HT-29 (cell line): ENCODE data around the gene FAM237B. TPM values are rescaled to one million over a fixed set of nuclear protein-coding genes. Genes with fewer than 3 reads are reported as not detected.
"Not testable (repeated sequence)": the region's sequence is repeated elsewhere in the genome, so short reads cannot be mapped to it uniquely, and the experiment has no call there.

Experiments used
- DNase-seq: peaks from one replicate; pipeline ENCODE4 v3.0.0-alpha.2; 2015; ENCODE audit warnings: low spot score
- total RNA-seq: library from RNA; depleted of rRNA; stranded (reverse); fragments of >200 nt; shearing (Covaris generic); gene quantifications from 2 replicates; pipeline ENCODE4 v1.2.3, GENCODE V29; 2014; rRNA removed

The FAM237B gene
- not detected in 2 replicates for total RNA-seq

DNA sequence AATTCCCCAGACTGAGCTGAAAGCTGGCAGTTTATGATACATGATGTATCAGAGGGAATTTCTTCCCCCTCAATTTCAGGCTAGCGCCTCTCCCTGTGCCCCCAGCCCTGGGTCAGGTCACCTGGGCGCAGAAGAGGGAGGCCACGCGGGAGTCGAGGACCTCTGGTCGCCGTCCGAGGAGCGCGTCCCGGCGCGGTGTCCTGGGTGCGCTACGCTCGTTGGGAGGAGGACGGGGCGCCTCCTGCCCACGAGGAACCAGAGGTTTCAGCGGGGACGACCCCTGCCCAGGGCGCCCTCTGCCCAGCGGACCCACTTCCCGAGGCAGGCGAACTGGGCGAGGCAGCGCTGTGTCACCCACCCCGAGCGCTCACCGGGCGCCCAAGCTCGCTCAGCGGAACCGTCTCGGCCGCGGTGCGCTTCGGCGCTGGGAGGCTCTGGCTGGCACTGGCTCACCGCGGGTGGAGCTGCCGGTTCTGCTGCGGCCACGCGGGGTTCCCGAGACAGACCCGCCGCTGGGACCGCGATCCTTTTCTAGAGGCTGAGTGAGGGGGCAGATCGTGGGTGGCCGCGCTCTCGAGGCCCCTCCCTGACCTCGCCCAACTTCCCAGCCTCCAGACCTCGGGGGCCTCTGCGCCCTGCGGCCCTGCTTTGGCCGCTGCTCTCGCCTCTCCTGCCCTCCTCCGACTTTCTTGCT lies at the start of gene FAM237B:
FAM237B (minus strand) TSS at position 504 of the 694 bp plus-strand sequence. CDS start 1,556 bp downstream, outside the sequence.
- DNase-seq, result no peak

DNA sequence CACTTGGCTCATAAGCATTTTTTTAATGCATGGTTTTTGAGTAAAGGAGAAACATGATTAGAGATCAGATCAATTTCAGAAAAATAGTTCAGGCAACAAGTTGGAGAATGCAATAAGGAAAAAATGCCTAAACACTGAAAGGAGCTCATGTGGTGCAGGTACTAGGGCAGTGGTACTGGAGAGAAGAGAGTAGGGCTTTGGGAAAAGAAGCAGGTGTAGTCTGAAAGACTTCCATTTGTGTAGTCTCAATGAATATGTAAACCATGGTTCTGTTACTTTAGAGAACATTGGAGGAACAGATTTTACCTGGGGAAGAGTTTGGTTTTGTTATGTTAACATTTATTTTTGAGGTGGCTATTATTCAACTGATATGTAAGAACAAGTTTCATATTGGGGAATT lies 30.9 kb upstream of the FAM237B start:
- no peak for DNase-seq

DNA sequence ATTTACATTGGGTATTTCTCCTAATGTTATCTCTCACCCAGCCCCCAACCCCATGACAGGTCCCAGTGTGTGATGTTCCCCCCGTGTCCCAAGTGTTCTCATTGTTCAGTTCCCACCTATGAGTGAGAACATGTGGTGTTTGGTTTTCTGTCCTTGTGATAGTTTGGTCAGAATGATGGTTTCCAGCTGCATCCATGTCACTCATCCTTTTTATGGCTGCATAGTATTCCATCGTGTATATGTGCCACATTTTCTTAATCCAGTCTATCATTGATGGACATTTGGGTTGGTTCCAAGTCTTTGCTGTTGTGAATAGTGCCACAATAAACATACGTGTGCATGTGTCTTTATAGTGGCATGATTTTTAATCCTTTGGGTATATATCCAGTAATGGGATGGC lies 28.9 kb upstream of the FAM237B start:
- DNase-seq, result not testable (repeated sequence)

DNA sequence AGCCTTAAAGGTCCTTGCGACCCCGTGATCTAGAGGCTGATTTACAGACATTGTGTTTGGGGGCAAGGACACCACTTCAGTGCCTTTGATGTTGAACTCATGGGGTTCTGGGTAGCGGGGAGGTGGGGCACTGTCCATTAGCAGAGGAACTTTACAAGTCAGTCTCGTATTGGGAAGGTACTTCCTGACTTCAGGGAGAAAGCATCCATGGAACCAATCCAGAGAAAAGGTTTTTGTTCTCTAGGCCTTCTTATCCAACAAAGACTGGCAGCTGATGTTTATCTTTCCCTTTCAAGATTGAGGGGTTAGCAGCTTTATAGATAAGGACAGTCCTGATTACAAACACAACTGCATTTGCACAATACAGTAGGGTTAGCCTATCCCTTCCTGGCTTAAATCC lies 28.2 kb upstream of the FAM237B start:
- DNase-seq, result no peak

DNA sequence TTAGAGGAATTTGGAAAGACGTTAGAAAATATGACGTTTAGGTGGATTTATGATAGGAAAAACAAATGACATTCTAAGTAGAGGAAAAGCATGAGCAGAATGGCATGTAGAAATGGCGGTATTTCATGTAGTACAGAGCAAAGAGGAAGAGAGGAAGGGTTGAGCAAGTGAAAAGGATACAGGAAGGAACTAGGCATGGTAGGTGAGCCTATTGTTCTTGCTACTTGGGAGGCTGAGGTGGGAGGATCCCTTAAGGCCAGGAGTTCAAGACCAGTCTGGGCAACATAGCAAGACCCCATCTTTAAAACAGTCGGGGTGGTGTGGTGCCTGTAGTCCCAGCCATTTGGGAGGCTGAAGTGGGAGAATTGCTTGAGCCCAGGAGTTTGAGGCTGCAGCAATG lies 26.7 kb upstream of the FAM237B start:
- no peak for DNase-seq

DNA sequence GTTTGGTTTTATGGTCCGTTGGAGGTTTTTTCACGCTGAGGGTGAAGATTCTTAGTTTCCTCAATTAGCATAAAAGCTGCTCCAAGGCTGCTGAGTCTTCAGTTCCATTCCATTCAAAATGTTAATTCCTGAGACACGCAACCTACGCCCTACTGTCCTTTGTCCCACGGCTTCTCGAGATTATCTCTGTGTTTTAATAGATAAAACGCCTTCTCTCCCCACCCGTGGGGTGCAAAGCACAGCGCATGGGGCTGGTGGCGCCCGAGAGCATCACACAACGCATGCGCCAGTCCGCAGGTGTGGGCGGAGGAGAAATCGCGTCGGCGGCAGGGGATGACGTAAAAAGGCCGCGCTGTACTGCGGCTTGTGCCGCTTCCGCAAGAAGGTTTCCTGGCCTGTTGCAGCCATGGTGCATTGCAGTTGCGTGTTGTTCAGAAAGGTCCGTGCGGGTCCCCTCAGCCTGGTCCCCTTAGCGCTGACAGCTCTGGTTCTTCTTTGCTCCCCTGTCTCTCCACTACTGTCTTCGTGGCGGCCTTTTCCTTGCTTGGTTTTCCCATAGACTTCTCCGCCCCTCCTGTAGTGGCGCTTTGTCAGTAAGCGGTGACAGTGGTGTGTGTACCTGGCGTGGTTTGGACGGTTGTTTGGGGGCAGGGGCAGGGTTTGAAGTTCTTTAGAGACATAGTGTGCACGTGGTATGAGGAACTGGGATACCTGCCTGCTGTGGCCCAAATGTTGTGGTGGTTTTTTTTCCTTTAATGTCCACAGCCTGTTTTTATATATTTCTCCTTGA lies 25.4 kb upstream of the FAM237B start, which contains the start of gene GTPBP10:
GTPBP10 (plus strand) TSS at position 381 of the 790 bp plus-strand sequence; CDS start at position 407, 26 bp downstream.
- DNase-seq, result peak; percentile 98

DNA sequence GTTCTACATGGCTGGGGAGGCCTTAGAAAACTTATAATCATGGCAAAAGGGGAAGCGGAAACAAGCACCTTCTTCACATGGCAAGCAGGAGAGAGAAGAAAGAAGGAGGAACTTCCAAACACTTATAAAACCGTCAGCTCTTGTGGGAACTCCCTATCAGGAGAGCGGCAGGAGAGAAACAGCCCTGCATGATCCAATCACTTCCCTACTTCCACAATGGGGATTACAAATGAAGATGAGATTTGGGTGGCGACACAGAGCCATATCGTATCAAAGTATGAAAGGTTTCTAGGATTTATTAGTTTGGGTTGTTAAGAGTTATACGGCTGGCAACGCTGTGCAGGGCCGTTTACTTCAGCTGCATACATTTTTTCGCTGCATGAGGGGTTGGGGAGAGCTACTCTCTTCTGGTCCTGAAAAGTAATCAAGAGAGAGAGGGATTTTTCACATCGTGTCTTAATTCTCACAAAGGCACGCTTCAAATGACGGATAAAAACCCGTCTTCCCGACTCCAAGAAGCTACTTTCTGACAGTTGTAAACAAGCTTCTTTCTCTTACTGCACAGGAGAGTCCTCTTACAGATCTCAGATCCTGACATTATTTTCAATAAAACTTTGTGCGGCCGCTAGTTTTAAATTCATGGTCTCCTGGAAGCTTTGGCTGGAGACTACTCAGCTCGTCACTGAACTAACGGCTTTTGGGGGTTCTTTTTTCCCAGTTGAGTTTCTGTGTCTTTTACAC lies 24.7 kb upstream of the FAM237B start:
- peak; percentile 54 for DNase-seq

DNA sequence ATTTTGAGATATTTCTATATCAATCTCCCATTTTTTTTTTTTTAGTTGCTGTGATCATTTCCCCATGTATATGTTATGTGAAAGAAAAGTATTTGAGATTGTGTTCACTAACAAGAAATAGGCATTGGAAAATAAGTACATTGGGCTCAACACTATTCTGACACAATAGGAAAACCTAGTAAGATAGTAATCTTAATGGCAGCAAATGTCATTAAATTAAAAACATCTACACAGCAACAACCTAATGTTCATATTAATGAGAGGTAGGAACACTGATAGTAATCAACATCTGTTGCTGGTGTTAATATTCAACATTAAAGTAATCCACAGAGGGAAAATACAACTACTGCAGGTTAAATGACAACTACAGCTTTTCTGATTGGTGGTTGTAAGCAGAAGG lies 23.9 kb upstream of the FAM237B start:
- DNase-seq, result no peak

DNA sequence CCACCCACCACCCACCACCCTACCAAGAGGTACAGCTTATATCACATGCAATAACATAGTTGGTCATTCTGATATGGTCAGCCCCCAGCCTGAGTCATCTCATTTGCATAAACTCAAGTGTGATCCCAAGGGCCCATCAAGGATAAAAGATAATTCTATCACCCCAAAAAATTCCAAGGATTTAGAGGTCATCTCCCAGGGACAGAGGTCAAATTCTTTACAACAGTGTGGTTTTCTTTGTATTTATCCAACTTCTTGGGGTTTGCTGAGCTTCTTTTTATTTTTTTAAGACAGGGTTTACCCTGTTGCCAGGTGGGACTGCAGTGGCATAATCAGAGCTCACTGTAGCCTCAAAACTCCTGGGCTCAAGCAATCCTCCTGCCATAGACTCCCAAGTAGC lies 16.0 kb upstream of the FAM237B start:
- DNase-seq, result no peak

DNA sequence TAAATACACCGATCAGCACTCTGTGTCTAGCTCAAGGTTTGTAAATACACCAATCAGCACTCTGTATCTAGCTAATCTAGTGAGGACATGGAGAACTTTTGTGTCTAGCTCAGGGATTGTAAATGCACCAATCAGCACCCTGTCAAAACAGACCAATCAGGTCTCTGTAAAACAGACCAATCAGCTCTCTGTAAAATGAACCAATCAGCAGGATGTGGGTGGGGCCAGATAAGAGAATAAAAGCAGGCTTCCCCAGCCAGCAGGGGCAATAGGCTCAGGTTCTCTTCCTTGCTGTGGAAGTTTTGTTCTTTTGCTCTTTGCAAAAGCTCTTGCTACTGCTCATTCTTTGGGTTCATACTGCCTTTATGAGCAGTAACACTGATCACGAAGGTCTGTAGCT lies 13.8 kb upstream of the FAM237B start:
- DNase-seq, result not testable (repeated sequence)

DNA sequence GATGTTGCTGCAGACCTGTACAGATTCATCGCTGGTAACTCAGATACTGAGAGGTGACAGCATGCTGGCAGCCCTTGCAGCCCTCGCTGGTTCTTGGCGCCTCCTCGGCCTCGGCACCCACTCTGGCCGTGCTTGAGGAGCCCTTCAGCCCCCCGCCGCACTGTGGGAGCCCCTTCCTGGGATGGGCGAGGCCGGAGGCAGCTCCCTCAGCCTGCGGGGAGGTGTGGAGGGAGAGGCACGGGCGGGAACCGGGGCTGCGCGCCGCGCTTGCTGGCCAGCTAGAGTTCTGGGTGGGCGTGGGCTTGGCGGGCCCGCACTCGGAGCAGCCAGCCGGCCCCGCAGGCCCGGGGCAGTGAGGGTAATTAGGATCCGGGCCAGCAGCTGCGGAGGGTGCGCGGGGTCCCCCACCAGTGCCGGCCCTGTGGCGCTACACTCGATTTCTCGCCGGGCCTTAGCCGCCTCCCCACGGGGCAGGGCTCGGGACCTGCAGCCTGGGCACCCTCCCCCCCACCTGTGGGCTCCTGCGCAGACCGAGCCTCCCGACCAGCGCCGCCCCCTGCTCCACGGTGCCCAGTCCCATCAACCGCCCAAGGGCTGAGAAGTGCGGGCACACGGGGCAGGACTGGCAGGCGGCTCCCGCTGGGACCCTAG lies 13.2 kb upstream of the FAM237B start:
- no peak for DNase-seq

DNA sequence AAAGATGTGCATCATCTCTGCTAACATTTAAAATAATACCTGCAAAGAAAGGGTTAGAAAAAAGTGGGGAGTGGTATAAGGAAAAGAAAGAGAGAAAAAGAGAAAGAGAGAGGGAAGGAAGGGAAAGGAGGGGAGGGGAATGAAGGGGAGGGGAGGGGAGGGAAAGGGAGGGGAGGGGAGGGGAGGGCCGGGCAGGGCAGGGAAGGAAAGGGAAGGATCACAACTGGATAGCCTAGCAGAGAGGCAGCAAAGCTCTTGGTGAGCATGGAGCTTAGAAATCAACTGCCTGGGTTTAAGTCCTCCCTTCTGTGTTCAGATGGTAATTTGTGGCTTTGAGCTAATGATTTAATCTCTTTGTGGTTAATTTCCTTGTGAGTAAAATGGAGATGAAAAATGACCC lies 5.4 kb upstream of the FAM237B start:
- DNase-seq, result no peak

DNA sequence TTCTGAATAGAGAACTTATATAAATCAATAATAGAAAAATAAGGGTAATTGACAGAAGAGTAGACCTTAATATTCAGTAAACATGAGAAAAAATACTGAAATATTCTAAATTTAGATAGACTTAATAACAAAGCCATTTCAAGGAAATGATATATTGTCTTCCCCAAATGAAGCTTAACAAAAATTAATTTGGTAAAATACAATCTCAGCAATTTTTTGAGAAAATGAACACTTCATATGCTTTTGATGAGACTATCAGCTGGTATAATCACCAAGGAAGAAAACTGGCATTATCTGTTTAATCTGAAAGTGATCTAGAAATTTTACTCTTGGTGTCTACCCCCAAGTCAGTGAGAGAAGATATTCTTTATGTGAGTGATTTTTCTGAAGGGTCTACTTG lies 1.7 kb upstream of the FAM237B start:
- DNase-seq, result no peak

DNA sequence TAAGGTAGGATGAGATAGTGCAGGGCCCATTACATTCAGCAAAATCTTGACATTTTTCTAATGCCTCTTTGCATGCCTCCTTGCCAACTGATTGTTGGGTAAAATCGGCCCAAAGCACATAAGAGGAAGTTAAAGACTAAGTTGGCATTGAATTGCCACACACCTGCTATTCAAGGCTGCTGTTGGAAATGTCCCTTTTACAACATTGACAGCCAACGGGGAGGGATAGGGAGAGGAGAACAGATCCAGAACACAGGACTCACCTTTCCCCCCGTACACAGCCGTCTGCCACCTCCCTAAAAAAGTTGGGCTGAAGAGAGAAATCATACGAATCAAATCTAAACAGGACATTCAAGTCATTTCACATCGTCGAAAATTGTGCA lies 695 bp downstream of the FAM237B start:
- no peak for DNase-seq

DNA sequence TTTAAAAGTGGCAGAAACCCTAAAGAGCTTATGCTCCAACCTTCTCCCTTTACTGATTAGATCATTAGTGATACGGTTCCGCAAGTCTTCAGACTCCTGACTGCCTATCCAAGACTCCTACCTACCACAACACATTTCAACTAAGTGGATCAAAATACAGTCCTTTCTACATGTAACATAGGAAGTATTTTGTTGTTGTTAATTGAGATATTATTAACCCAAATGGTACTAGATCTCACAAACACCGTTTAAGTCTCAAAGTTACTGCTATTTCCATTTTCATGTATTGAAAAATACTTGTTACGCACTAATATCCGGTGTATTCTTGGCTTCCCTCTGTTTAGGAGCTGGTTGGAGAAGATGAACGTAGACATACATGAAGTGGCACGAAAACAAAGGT lies 1.1 kb downstream of the FAM237B start:
- DNase-seq, result no peak

DNA sequence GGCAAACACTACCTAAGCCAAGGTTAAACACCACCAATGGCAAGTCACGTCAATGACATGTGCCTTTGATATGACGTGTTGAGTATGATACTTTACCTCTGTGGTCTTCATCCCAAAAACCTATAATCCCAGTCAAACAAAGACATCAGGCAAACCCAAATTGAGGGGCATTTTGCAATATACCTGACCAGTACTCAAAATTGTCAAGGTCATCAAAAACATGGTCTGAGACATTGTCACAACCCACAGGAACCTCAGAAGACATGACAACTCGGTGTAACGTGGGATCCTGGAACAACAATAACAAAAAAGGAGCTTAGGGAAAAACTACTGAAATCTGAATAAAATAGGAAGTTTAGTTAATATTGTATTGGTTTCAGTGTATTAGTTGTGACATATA lies 7.2 kb downstream of the FAM237B start:
- no peak for DNase-seq

DNA sequence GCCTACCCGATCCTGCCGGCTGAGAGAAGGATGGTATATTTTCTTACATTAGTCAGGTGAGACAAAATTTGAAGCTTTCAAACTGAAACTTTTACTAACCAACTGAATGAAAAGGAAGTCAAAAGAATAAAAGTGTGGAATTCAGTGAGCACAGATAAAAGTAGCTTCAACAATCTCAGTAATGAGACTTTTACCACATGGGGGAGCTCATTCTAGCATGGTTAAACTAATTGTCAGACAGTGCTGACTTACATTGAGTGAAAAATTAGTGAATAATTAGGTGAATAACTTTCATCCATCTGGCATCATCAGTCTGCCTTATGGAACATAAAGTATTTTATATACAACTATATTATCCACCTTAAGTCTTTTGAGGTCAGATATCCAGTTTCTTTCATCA lies 8.4 kb downstream of the FAM237B start:
- DNase-seq, result peak; percentile 51

DNA sequence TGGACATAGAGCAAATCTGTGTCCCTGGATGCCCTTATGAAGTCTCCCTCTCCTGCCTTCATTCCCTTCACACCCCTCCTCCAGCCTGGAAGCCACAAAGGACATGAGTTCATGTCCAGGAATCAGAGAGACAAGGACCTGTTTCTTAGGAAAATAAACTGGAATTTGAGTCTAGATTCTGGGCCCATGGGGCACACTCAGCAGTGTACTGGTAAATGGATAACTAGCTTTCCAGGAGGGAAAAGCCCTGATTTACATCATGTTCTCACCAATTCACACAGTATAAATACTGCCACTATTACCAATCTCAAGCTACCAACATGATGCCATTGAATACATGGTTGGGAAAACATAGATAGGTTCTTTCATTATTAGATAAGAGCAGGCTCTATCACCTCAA lies 9.9 kb downstream of the FAM237B start:
- no peak for DNase-seq

DNA sequence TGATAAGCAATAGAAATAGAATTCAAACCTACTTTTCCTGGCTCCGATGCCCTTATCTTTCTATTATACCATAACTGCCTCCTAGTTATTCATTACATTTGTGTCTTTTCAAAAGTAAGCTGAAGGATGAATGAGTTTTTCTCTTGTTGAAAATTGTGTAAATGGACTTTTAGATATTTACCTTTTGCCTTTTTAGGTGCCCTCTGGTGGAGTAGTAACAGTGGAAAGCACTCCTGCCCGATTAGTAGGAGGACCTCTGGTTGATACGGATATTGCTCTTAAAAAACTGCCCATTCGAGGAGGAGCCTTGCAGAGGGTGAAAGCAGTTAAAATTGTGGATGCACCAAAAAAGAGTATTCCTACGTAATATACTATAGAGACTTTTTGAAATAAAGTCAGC lies 11.2 kb downstream of the FAM237B start:
- no peak for DNase-seq

DNA sequence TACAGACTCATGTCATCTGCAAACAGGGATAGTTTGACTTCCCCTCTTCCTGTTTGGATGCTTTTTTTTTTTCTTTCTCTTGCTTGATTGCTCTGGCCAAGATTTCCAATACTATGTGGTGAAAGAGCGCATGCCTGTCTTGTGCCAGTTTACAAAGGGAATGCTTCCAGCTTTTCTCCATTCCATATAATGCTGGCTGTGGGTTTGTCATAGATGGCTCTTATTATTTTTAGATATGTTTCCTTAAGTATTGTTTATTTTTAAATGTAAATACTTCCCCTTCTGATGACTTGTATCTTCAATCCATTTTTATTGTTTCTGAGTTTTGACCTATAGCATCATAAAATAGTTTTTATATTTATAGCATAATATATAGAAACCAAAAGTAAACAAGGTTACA lies 17.9 kb downstream of the FAM237B start:
- DNase-seq, result no peak

DNA sequence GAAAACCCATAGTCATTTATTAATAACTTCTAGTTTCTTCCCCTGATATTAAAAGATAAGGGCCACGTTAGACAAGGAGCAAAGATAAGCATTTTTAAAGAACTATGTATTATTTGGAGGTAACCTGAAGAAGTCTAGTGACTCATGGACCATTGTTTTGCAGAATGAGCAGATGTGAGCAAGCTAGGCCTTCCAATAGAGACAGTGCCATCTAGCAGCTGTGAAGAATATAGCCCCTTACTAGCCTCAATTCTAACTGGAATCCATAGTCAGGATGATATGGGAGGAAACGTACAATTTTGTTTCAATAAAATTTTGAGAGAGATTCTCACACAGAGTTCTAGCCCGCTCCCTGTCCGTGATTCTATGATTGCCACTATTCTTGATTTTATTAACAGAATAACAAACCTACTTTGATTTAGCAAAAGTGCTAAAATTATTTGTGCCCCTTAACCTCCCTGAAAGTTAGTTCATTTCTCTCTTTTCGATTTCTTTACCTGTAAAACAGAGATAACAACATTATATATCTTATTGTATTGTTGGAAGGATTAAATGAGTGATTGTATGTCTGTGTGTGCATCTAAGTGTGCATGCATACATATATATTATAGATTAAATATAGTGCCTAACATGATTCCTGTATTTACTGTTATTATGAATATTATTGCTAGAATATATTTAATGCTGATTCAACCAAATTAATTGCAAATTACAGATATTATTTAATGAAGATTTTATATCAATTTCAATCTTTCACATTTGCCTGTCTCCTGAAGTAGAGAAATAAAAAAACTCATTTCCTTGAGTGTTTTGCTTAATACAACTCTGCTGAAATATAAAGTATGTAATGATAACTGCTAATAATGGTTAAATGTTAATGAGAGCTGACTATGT lies 22.7 kb downstream of the FAM237B start:
- DNase-seq, result peak; percentile 58
